KG1 (cell line): Measurements from ENCODE around the gene S100A6.
"Not testable (repeated sequence)": the region's sequence is repeated elsewhere in the genome, so short reads cannot be mapped to it uniquely, and the experiment has no call there.

ENCODE experiments used
- DNase-seq: peaks from one replicate; lab custom pipeline; 2025; lab: John Stamatoyannopoulos, UW

Gene S100A6

GRCh38 chr1:153531638-153532037, 4.2 kb downstream of the S100A6 start:
- no peak for DNase-seq

GRCh38 chr1:153527683-153528040, 8.1 kb downstream of the S100A6 start:
- DNase-seq = no peak

DNA sequence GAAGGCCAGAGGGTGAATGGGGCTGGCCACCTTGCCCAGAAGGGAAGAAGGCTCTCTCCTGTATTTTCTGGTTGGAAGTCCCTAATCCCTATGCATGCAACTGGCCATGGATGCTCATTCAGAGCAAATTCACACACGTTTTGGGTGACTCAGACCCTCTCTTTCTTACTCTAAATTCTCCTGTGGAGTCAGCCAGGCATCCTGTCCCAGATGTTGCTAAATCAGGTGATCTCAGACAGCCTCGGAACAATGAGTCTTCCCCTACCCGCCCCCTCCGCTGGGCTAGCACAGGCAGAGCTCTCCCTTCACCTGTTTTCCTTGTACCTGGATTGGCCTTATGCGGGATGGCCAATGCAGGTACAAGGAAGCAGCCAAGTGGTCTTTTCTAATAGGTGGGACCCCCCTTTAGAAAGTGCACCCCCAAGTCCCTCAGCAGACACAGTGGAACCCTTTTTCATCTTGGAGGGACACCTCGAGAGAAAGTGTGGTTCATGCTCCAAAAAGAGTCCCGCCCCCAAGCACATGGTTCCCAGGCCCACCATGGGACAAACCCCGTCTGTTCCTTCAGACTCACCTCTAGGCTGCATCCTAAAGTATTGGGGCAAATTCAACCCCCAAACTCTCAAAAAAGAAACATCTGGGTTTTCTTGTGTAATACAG, 8.6 kb downstream of the S100A6 start:
- no peak for DNase-seq

DNA sequence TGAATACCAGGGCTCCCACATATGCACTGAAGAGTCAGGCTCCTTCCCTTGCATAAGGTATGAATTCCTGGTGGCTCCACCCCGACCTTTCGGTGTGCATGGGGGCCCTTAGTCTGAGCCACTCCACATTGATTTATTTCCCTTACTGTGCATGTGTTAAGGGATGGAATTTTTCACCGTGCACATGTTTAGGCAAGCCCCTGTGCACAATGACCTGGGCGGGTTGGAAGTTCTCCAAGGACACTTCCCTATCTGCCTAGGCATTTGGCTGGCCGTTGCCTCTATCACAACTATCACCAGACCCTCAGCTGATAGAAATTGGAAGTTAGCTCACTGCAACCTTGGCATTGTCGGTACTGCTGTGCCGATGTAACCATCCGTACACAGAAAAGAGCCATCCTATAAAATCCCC, 9.7 kb downstream of the S100A6 start:
- DNase-seq = no peak

GRCh38 chr1:153525088-153525728, 10.6 kb downstream of the S100A6 start:
- no peak for DNase-seq

DNA sequence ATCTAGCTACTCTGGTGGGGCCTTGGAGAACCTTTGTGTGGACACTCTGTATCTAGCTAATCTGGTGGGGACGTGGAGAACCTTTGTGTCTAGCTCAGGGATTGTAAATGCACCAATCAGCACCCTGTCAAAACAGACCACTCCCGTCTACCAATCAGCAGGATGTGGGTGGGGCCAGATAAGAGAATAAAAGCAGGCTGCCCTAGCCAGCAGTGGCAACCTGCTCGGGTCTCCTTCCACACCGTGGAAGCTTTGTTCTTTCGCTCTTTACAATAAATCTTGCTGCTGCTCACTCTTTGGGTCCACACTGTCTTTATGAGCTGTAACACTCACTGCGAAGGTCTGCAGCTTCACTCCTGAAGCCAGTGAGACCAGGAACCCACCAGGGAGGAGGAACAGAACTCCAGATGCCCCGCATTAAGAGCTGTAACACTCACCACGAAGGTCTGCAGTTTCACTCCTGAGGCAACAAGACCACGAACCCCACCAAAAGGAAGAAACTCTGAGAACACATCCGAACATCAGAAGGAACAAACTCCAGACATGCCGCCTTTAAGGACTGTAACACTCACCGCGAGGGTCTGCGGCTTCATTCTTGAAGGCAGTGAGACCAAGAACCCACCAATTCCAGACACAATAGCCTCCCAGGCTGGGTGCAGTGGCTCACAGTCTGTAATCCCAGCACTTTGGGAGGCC, 13.3 kb downstream of the S100A6 start:
- DNase-seq = not testable (repeated sequence)

DNA sequence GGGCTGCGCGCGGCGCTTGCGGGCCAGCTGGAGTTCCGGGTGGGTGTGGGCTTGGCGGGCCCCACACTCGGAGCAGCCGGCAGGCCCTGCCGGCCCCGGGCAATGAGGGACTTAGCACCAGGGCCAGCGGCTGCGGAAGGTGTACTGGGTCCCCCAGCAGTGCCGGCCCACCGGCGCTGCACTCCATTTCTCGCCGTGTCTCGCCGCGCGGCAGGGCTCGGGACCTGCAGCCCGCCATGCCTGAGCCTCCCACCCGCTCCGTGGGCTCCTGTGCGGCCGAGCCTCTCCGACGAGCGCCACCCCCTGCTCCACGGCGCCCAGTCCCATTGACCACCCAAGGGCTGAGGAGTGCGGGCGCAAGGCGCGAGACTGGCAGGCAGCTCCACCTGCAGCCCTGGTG, 14.0 kb downstream of the S100A6 start:
- DNase-seq = not testable (repeated sequence)

GRCh38 chr1:153520818-153521476, 14.8 kb downstream of the S100A6 start:
- DNase-seq = no peak

DNA sequence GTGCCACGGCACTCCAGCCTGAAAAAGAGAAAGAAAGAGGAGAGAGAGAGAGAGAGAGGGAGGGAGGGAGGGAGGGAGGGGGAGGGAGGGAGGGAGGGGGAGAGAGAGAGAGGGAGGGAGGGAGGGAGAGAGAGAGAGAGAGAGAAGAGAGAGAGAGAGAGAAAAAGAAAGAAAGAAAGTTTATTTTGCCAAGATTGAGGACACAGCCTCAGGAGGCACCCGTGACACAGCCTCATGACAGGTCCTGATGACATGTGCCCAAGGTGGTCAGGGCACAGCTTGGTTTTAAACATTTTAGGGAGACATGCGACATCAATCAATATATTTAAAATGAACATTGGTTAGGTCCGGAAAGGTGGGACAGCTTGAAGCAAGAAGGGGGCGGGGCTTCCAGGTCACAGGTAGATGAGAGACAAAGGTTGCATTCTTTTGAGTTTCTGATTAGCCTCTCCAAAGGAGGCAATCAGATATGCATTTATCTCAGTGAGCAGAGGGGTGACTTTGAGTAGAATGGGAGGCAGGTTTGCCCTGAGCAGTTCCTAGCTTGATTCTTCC, 15.6 kb downstream of the S100A6 start:
- not testable (repeated sequence) for DNase-seq

GRCh38 chr1:153519242-153519641, 16.5 kb downstream of the S100A6 start:
- DNase-seq = no peak

DNA sequence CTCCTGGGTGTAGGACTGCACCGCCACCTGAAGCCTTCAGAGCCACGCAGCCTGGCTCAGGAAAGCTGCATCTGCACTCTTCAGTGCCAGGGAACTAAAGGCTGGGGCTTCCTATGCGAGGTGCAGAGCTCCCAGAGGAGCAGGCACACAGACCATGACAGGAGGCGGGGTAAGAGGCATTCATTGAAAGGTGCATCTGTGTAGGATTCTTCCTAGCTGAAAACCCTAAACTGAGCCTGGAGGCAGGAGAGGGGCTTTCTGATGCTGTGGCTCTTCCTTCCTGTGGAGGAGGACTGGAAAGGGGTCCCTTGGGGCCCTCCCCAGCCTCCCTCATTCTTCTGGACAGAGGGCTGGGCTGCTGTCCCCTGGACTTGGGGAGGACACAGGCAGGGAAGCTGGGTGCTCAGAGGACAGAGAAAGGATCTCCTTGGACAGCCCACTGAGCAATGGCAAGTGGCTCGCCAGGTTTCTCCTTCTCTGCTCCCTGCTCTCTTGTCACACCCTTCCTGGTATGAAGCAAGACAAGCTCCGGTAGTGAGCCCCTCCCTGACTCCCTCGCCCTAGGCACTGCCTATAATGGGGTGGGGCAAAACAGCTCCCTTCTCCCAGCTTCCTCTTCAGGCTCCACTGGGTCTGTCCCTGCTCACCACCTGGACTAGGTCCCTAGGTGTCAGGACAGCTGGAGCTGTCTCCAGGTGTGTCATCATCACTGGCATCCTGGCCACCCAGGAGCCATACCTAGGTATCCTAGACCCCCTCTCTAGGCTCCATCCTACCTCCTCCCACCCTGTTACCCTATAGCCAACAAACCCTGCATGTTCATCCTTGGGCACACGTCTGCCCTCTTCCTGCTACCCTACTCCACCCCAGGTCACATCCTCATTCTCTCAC, 20.0 kb downstream of the S100A6 start:
- no peak for DNase-seq

DNA sequence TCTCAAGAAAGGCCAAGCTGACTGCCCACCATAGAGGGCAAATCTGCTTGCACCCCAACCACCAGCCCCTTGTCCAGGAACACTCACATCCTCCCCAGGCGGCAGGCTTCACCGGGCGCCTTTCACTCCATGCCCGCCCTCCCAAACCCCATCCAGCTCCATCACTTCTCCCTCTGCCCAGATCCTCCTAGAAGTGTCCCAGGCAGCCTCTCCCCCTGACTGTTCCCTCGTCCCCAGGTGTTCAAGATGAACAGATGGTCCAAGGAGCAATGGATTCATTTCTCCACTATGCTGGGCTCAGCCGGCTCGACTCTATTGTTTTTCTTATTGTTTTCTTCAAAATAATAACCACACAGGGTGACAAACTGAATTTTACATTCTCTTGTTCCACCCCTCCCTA, 22.1 kb downstream of the S100A6 start:
- DNase-seq = no peak

GRCh38 chr1:153513023-153513422, 22.8 kb downstream of the S100A6 start:
- DNase-seq = no peak

- peak; percentile 20 for DNase-seq
These were observed 24.8 kb downstream of the S100A6 start for GRCh38 chr1:153510984-153511410.

DNA sequence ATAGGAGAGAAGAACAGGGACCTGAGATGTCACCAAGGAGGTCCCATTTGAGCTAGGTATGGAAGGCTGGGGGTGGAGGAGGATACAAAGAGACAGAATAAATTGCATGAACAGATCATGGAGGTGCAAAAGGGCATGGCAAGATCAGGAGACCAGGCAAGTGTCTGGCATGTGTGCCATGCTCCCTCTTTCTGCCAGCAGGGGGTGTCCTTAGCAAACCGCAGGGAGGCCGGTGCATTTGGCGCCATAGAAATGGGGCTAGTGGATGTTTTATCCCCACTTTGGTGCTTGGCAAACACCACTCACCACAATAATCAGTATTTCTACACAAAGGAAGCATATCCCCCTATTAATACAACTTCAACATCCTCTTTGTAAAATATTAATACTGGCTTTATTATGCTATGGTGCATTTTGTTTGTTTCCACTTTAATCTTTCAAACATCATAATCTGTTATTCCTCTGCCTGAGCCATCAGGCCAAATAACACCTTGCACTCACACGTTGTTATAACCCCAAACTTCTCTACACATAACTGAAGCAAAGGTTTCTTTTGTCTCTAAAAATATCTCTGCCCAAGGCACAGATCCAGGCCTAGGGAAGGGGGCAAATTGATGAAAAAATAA, 25.9 kb downstream of the S100A6 start:
- DNase-seq = peak; percentile 32

GRCh38 chr1:153509036-153509435, 26.8 kb downstream of the S100A6 start:
- no peak for DNase-seq

GRCh38 chr1:153507926-153508583, 27.7 kb downstream of the S100A6 start:
- DNase-seq = no peak

DNA sequence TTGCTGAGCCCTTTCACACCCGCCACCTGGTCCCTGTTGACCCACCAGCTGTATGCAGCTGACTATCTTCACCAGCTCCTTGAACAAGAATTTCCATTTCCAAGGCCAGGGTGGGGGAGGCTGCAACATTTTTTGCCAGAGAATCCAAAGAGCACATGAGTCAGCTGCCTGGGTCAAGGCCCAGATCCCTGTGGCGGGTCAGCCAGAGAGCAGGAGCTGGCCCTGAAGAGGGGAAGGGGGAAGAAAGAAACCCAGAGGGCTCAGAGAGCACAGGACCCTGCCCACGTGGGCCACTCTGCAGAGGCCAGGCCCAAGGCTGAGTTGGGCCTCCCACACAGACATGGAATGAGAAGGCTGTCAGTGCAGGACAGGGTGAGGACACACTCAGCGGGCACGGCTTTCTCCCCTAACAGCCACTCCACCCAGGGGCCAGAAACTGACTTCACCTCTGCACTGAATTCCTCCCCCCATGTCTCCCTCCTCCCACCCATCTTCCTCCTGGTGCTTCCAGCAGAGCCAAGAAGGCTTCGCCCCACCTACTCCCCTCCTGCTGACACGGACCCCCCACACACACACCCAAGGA, 28.9 kb downstream of the S100A6 start:
- no peak for DNase-seq

- DNase-seq = no peak
These were observed 29.4 kb downstream of the S100A6 start for GRCh38 chr1:153506386-153506785.

GRCh38 chr1:153505576-153505975, 30.2 kb downstream of the S100A6 start:
- no peak for DNase-seq
